Muscle layer of colon (tissue), 2 donors: ENCODE measurements around the gene C2orf78.
"Not testable (repeated sequence)": the region's sequence is repeated elsewhere in the genome, so short reads cannot be mapped to it uniquely, and the experiment has no call there.

Source experiments
- H3K27ac ChIP-seq: one replicate; pipeline ENCODE4 v1.7.0; 2013; ENCODE audit warnings: low read depth, mild to moderate bottlenecking, low read length, moderate library complexity
- H3K27me3 ChIP-seq, 2 donors: one replicate each; pipeline ENCODE4 v1.7.0; 2013; ENCODE audit warnings: low read length in 2 of 2, mild to moderate bottlenecking in 2 of 2; ENCODE audit not compliant: insufficient read depth in 2 of 2, control insufficient read depth in 1 of 2
- H3K36me3 ChIP-seq: one replicate; pipeline ENCODE4 v1.7.0; 2013; ENCODE audit warnings: mild to moderate bottlenecking, low read length; ENCODE audit not compliant: insufficient read depth
- H3K4me1 ChIP-seq: one replicate; pipeline ENCODE4 v1.7.0; 2013; ENCODE audit warnings: mild to moderate bottlenecking, low read length; ENCODE audit not compliant: insufficient read depth
- H3K4me3 ChIP-seq, 2 donors: one replicate each; pipeline ENCODE4 v1.7.0; 2013; ENCODE audit warnings: low read length in 2 of 2, low read depth in 1 of 2, mild to moderate bottlenecking in 1 of 2, moderate library complexity in 1 of 2
- H3K9ac ChIP-seq: one replicate; pipeline ENCODE4 v1.7.0; 2013; ENCODE audit warnings: low read length
- H3K9me3 ChIP-seq: one replicate; pipeline ENCODE4 v1.7.0; 2013; ENCODE audit warnings: mild to moderate bottlenecking, low read length
- donor health status: abdominal sarcoma.
- donor health status: Adenocarcinoma of cecum.

C2orf78 gene, protein sequence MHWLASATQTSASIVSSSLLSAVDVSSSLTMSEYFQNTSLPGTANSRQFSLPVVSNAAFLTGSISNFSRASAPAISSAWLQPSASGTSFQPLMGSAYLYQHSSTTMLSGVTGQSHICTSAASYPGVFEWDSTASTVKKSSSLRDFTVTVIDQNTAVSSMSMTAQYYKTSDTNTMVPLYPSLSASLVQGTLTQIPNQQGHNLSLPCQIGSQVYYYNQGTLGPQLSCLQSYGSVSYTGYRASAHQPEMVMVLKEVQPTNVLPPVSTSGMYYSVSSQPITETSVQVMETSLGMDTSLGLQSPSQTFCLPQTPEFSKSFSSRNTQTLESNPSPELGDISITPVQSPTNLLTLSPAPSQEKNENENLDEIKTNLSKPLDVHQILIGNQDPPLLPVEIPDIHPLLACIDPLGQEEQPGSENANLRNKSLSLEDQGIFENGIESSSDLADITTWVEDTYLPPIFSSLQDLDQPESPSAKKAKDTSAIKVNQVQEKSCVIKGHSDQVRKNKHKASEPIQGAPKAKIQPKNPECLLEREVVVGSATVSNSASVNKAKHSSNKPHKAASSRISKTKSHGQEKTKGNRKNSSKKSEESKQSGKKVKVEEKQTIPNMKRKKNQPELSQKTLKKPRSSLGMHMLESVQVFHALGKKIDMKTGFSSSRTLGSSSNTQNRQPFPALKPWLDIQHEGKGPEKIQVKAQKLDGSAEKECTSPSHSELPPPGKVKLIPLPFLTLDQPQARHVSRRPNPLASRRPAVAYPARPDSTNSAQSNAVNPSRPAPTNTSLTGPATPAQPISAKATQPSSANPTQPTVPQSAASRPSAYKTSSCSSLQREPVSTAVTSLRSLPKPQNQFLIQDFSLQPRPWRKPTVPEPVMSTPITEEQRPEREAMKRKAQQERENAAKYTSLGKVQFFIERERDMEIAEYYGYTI

DNA sequence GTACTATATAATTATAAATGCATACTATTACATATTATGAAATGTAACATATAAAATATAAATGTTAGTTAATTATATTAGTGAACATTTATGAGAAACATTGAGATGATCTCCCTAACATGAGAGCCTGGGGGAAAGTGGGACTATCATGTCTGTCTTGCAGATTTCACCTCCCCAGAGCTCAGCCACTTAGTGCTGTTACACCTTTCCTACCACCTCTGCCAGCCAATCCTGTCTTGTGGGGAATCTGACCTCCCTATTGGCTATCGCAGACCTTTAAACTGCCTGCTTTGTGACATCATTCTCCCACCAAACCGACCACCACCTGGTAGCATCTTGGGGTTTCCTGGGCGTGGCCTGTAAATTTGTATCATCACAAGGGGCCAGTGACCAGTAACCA is at the start of gene C2orf78:
Gene C2orf78, plus strand, starts transcription at position 301 of the 400 bp plus-strand sequence. CDS start 127 bp downstream, outside the sequence.
- H3K27ac ChIP-seq, H3K9ac ChIP-seq, H3K9me3 ChIP-seq, H3K4me1 ChIP-seq, H3K36me3 ChIP-seq, H3K4me3 ChIP-seq, H3K27me3 ChIP-seq: not testable (repeated sequence)

DNA sequence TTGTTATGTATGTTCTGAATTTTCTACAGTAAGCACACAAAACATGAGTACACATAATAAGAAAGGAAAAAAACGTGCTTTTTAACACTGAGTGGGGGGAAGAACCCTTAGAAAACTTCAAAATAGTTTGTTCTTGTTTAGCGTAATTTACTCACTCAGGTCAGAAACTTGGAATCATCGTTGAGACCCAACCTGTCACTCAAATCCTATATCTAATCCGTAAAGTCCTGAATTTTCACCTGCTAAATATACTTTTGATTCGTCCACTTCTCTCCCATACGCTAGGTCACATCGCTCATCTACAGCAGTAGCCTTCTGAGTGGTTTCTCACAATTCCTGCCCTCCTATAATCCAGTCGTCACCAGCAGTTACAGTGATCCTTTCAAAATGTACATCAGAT is 47.6 kb upstream of the C2orf78 start:
- peak overlapping the region; percentile 73 for H3K27ac ChIP-seq
- H3K9ac ChIP-seq, result peak overlapping the region; percentile 85
- peak overlapping the region; percentile 84 to 99 for H3K4me3 ChIP-seq

DNA sequence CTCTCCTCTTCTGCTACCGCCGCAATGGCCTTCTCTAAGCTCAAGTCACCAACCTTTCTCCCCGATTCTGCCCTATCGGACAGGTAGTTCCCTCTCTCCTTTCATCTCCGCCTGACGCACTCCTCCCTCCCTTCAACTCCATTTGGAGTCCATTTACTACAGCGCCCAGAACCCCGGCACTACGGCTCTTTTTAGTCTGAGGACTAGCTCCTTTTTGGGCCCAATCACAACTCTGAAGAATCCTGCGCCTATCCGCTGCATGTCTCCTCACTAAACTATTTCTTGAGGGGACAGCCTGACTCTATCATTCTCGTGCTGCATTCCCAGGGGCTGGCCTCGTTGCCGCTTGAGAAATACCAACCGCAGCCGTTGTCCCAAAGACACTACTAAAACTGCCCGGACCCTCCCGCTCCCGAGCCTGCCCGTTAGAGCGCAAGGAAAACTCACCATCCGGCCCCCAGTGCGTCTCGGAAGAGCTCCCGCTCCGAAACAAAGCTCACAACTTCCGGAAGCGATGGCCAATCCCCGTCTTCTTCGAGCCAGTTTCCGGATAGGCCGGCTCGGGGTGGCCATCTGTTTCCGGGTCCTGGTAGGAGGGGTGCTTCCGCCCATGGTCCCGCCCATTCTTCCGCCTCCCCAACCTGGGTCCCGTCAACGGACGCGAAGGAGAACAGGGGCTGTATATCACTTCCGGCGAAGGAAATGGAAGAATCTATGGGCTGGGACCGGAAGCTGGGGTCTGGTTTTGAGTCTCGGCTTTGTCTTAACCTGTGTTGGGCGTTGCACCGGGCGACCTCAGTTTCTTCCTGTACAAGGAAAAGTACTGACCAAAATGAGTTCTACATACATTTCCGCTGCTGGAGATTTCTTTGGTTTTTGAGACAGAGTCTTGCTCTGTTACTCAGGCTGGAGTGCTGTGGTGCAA is 46.9 kb upstream of the C2orf78 start, which contains the start of gene TPRKB:
Gene TPRKB, minus strand, starts transcription at position 491 of the 925 bp plus-strand sequence. CDS start 2,776 bp downstream, outside the sequence.
- H3K27ac ChIP-seq, result peak within 1 kb of the TSS; percentile 73
- H3K9me3 ChIP-seq, result no peaks in the 10 kb centered on the region
- peaks cover 11% of the 10 kb centered on the region for H3K4me1 ChIP-seq
- peak within 1 kb of the TSS; percentile 85 for H3K9ac ChIP-seq
- no peaks in the 10 kb centered on the region for H3K27me3 ChIP-seq
- peak within 1 kb of the TSS; percentile 84 to 99 for H3K4me3 ChIP-seq
- peaks cover 12% of the 10 kb centered on the region for H3K36me3 ChIP-seq

More for the DNA sequence above, 47.6 kb upstream of the C2orf78 start:
- Histone ChIP-seq H3K36me3 (peaks cover 14% of the 10 kb centered on the region), H3K4me1 (peaks cover 11% of the 10 kb centered on the region), H3K9me3 (no peaks in the 10 kb centered on the region), H3K27me3 (no peaks in the 10 kb centered on the region)

DNA sequence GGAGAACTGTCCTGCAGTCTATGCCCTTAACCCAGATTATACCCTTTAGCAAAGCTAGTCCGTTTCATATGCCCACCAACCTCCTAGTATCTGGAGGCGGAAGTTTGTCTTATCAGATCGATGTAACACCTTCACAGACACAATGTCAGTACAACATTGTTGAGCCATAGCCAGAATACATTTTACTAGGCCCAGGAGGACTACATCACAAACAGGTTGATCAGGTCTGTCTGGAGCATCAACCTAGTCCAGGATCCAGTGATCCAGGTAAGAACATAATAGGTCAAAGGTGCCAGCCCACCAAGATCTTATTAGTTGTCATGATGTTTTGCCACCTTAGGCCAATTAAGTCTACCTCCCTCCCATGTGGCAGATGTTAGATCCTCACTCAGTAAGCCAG is 44.9 kb upstream of the C2orf78 start:
- H3K36me3 ChIP-seq, result peaks cover 9% of the 10 kb centered on the region
- H3K9me3 ChIP-seq, result no peaks in the 10 kb centered on the region
- H3K27me3 ChIP-seq, result no peaks in the 10 kb centered on the region
- H3K4me3 ChIP-seq, result no peak overlapping the region
- H3K27ac ChIP-seq, result no peak overlapping the region
- no peak overlapping the region for H3K9ac ChIP-seq
- H3K4me1 ChIP-seq, result peaks cover 11% of the 10 kb centered on the region

DNA sequence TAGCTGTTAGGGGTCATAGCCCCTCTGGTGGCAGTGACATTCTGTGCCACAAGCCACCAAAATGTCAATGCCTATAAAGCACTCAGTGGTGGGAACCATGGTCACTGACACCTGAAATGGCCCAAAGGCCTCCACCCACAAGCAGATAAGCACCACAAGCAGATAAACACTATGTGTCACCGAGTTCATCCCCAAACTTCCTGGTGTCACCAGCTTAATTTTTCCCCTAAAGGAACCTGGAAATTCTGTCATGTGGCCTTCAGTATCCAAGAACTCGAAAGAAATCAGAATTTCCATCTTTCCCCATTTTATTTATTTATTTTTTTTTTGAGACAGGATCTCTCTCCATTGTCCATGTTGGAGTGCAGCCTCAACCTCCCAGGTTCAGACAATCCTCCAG is 43.2 kb upstream of the C2orf78 start:
- no peak overlapping the region for H3K9ac ChIP-seq
- H3K4me1 ChIP-seq, result peaks cover 11% of the 10 kb centered on the region
- H3K36me3 ChIP-seq, result peaks cover 12% of the 10 kb centered on the region
- H3K4me3 ChIP-seq, result no peak overlapping the region
- H3K9me3 ChIP-seq, result no peaks in the 10 kb centered on the region
- no peak overlapping the region for H3K27ac ChIP-seq
- H3K27me3 ChIP-seq, result no peaks in the 10 kb centered on the region

DNA sequence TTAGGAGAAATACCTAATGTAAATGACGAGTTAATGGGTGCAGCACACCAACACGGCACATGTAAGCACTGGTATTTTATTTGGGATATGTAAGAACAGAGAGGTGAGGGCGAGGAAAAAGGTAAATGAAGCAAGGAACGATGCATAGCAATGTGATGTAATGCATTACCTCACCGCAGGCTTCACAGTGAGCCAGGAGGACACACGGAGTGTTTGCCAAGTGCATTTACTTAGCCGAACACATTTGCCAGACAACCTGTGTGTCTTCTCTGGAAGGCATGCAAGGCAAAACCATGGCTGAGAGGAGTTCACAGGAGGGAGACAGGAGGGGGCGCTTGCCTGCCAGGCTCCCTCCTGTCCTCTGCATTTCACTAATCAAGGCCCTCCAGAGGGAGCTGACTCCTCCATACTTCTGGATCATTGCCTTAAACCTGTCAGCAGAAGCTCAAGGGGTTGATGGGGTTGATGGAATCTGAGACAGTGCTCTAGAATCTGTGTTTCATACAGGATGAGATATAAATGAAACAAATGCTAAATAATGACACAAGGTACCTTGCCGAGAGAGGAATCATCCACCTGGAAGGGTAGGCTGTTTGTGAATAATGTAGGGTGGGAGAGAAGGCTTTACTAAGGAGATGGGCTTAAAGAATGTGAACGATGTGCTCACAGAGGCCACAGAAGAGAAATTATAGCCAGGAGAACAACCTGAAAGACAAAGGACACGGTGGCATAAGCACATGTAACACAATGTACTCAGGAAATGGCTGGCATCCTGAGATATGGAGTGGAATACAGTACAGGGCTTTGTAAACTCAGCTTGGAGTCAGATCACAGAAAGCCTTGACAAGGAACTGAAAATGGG is 37.7 kb upstream of the C2orf78 start:
- H3K4me3 ChIP-seq, result no peak overlapping the region
- H3K9ac ChIP-seq, result no peak overlapping the region
- no peaks in the 10 kb centered on the region for H3K27me3 ChIP-seq
- H3K36me3 ChIP-seq, result peaks cover 30% of the 10 kb centered on the region
- no peaks in the 10 kb centered on the region for H3K4me1 ChIP-seq
- no peaks in the 10 kb centered on the region for H3K9me3 ChIP-seq
- H3K27ac ChIP-seq, result no peak overlapping the region

DNA sequence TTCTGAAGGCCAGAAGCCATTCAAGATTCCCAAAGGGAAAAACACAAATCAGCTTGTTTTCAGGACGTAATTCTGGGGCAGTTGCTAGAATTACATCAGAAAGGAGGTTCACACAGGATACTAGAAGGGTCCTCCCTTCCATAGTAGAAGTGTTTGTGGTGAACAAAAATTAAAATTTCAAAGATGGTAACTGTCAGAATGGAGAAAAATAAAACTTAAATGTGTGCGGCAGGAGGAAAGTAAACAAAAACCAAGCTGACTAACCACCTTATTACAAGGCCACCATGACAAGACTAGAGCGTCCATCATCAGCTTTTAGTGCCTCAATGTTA is 37.1 kb upstream of the C2orf78 start:
- H3K36me3 ChIP-seq, result peaks cover 26% of the 10 kb centered on the region
- H3K9ac ChIP-seq, result no peak overlapping the region
- H3K4me1 ChIP-seq, result no peaks in the 10 kb centered on the region
- H3K27me3 ChIP-seq, result no peaks in the 10 kb centered on the region
- H3K4me3 ChIP-seq, result no peak overlapping the region
- H3K9me3 ChIP-seq, result no peaks in the 10 kb centered on the region
- H3K27ac ChIP-seq, result no peak overlapping the region

DNA sequence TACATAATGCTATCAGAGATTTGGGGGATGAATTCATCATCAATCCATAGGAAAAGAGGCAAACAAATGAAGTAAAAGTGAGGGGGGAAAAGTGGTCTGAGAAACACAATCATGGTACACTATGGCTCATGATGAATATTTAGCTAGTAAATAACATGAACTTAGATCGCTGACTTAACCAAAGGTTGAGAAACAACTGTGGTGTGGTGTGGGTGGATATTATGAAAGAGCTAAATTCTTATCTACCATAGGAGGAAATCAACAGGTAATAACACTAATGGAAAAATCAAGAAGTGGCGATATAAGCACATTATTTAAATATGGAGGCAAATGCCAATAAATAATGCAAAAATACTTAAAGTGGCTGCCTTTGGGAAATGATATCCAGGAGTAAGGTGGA is 34.7 kb upstream of the C2orf78 start:
- Histone ChIP-seq H3K27me3 (no peaks in the 10 kb centered on the region), H3K9me3 (no peaks in the 10 kb centered on the region), H3K4me1 (no peaks in the 10 kb centered on the region), H3K27ac (no peak overlapping the region), H3K36me3 (peaks cover 27% of the 10 kb centered on the region), H3K9ac (no peak overlapping the region), H3K4me3 (no peak overlapping the region)

DNA sequence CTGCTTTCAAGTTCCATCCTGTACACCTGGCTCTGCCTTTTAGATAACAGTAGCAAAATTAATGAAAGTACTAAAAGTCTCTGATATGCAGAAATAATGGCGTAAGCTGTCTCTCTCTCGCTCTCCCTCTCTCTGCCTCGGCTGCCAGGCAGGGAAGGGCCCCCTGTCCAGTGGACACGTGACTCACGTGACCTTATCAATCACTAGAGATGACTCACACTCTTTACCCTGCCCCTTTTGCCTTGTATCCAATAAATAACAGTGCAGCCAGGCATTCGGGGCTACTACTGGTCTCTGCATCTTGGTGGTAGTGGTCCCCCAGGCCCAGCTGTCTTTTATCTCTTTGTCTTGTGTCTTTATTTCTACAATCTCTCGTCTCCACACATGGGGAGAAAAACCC is 29.7 kb upstream of the C2orf78 start:
- not testable (repeated sequence) for H3K4me3 ChIP-seq, H3K27me3 ChIP-seq, H3K9ac ChIP-seq, H3K9me3 ChIP-seq, H3K4me1 ChIP-seq, H3K27ac ChIP-seq
- H3K36me3 ChIP-seq, result peaks cover 29% of the 10 kb centered on the region

DNA sequence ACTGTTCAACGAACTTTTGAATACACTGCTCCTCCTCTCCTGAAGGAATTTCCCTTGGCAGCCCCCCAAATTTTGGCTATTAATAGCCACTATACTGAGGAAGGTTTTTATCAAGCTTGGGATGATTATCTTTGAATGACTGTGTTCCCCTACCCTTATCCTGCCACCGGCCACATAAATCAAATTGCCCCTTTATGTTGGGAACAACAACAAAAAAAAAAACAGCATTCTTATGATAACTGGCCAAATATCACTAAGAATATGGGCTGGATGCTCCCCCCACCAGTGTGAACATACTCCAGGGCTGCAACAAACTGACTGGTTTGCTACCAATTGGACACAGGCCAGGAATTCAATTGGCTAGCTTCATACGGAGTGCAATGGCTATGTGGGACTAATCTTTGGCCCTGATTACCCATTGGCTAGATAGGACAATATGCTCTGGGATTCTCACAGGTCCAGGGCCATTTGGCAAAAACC is 24.7 kb upstream of the C2orf78 start:
- Histone ChIP-seq H3K4me1 (peaks cover 12% of the 10 kb centered on the region), H3K4me3 (no peak overlapping the region), H3K27me3 (no peaks in the 10 kb centered on the region), H3K27ac (no peak overlapping the region), H3K9ac (no peak overlapping the region), H3K36me3 (peaks cover 44% of the 10 kb centered on the region), H3K9me3 (no peaks in the 10 kb centered on the region)
